NB4 (cell line): ENCODE results near the gene MYH6.

Source experiments
- MYC ChIP-seq: IDR thresholded peaks from 2 replicates; pipeline ENCODE4 v1.6.1; 2011; ENCODE audit warnings: low read depth, low read length
- POLR2A ChIP-seq: IDR thresholded peaks from 2 replicates; pipeline ENCODE4 v1.6.1; 2011; ENCODE audit warnings: mild to moderate bottlenecking; ENCODE audit not compliant: insufficient read length; ENCODE audit errors: extremely low read depth
- TF ChIP-seq, protein P1 (sequence below): IDR thresholded peaks from one replicate; pipeline ENCODE4 v1.5.1; 2012; ENCODE audit warnings: low read depth, low read length
- TF ChIP-seq, protein P2 (sequence below): IDR thresholded peaks from 2 replicates; pipeline ENCODE4 v1.6.1; 2011; ENCODE audit warnings: low read depth, low read length

DNA sequence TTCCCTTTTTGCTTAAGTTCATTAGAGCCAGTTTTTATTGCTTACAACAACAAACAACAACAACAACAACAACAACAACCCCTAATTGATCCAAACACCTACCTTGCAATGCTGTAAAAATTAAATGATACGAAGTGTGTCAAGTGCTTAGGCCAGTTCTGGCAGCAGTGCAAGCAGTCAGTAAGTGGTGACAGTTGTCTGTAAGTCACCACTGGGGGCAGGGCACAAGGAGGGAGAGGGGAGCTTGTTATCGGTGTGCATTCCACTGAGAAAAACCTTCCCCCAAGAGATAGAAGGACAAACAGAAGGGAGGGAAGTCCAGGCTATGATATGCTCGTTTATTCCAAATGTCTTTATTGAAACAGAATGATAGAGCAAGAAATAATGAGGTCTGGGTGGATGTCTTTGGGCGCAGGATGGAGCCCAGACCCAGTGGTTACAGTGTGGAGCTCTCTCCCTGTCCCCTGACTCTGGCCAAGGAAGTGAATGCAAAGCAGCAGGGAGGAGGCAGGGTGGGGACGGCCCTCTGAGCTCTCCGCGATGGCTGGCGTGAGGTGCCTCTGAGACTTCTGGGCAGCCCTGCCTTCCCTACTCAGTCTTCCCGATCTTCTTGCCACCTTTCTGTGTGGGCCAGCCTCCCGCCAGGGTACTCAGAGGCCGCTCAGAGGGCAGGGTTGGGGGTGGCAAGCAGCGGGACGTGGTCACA is 61.9 kb downstream of the MYH6 start:
- TF ChIP-seq, protein P1, sequence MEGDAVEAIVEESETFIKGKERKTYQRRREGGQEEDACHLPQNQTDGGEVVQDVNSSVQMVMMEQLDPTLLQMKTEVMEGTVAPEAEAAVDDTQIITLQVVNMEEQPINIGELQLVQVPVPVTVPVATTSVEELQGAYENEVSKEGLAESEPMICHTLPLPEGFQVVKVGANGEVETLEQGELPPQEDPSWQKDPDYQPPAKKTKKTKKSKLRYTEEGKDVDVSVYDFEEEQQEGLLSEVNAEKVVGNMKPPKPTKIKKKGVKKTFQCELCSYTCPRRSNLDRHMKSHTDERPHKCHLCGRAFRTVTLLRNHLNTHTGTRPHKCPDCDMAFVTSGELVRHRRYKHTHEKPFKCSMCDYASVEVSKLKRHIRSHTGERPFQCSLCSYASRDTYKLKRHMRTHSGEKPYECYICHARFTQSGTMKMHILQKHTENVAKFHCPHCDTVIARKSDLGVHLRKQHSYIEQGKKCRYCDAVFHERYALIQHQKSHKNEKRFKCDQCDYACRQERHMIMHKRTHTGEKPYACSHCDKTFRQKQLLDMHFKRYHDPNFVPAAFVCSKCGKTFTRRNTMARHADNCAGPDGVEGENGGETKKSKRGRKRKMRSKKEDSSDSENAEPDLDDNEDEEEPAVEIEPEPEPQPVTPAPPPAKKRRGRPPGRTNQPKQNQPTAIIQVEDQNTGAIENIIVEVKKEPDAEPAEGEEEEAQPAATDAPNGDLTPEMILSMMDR: no peak
- TF ChIP-seq POLR2A (no peak), MYC (no peak)
- TF ChIP-seq, protein P2, sequence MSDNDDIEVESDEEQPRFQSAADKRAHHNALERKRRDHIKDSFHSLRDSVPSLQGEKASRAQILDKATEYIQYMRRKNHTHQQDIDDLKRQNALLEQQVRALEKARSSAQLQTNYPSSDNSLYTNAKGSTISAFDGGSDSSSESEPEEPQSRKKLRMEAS: no peak
